A673 (cell line): ENCODE measurements around the gene NKD1. TPM values are rescaled to one million over a fixed set of nuclear protein-coding genes. Genes with fewer than 3 reads are reported as not detected.
A peak's percentile ranks its signal among the peaks of the same experiment; 100 is the strongest.

Source experiments
- BruUV-seq: library from RNA; stranded (reverse); fragments of 400-500 nt; replicated peaks from 2 replicates; lab custom pipeline; 2021; lab: Mats Ljungman, UMichigan
- CTCF ChIA-PET: fragments of 300-600 bp; sonication (Branson Sonifier 250); formaldehyde crosslinking; loops from one replicate; lab custom pipeline; 2022; ENCODE audit warnings: antibody characterized with exemption; lab: Charles Lee
- POLR2A ChIA-PET: fragments of 300-600 bp; sonication (Branson Sonifier 250); formaldehyde crosslinking; loops from one replicate; lab custom pipeline; 2022; ENCODE audit warnings: antibody characterized with exemption; ENCODE audit not compliant: low non-redundant PET; lab: Charles Lee
- DNase-seq: peaks from one replicate; pipeline ENCODE4 v3.0.0-alpha.2; 2015; ENCODE audit warnings: low spot score
- H3K27ac ChIP-seq: fragments of 200-600 bp; sonication (generic); 2 replicates; pipeline ENCODE4 v1.5.1; 2016; ENCODE audit warnings: mixed run types, low read depth, mild to moderate bottlenecking, mixed read lengths, antibody characterized with exemption, low read length; ENCODE audit not compliant: poor library complexity, severe bottlenecking
- H3K27me3 ChIP-seq: fragments of 200-600 bp; sonication (generic); replicated peaks from 2 replicates; pipeline ENCODE4 v1.6.1; 2017; ENCODE audit warnings: mixed run types, low read depth, mild to moderate bottlenecking, mixed read lengths, antibody characterized with exemption, low read length; ENCODE audit not compliant: insufficient read depth, poor library complexity
- H3K36me3 ChIP-seq: fragments of 200-600 bp; sonication (generic); 2 replicates; pipeline ENCODE4 v1.6.1; 2016; ENCODE audit warnings: mixed run types, mild to moderate bottlenecking, mixed read lengths, antibody characterized with exemption, low read length; ENCODE audit not compliant: insufficient read depth, poor library complexity, severe bottlenecking
- H3K4me1 ChIP-seq: fragments of 200-600 bp; sonication (generic); 2 replicates; pipeline ENCODE4 v1.6.1; 2017; ENCODE audit warnings: mixed run types, mild to moderate bottlenecking, mixed read lengths, antibody characterized with exemption, low read length; ENCODE audit not compliant: insufficient read depth, poor library complexity, severe bottlenecking
- H3K4me3 ChIP-seq: fragments of 200-600 bp; sonication (generic); 2 replicates; pipeline ENCODE4 v1.5.1; 2016; ENCODE audit warnings: low read depth, mixed run types, mild to moderate bottlenecking, mixed read lengths, low read length; ENCODE audit not compliant: poor library complexity, severe bottlenecking
- H3K9me3 ChIP-seq: fragments of 200-600 bp; sonication (generic); 2 replicates; pipeline ENCODE4 v1.6.1; 2016; ENCODE audit warnings: mixed run types, low read depth, mild to moderate bottlenecking, mixed read lengths, antibody characterized with exemption, low read length; ENCODE audit not compliant: poor library complexity, severe bottlenecking
- EZH2 ChIP-seq: fragments of 200-600 bp; sonication (generic); IDR thresholded peaks from 2 replicates; pipeline ENCODE4 v1.6.1; 2017; ENCODE audit warnings: borderline replicate concordance, low read depth, mild to moderate bottlenecking, mixed read lengths, antibody characterized with exemption, low read length; ENCODE audit not compliant: poor library complexity, severe bottlenecking
- intact Hi-C: fragments of 100-400 bp; cut with micrococcal nuclease; formaldehyde crosslinking; loops from one replicate; pipeline ENCODE4 v1.10.0; 2022; ENCODE audit not compliant: unreplicated experiment
- total RNA-seq: library from RNA; stranded (reverse); gene quantifications from 2 replicates; pipeline ENCODE4 v1.2.3, GENCODE V29; 2021
- TF ChIP-seq, protein P1 (sequence below): fragments of 300-800, 200-600 bp; sonication (generic); conservative IDR thresholded peaks from 2 replicates; pipeline ENCODE4 v1.5.1; 2017; ENCODE audit warnings: low read depth, mild to moderate bottlenecking, antibody characterized with exemption, low read length, moderate library complexity, mixed read lengths

NKD1 gene
- total RNA-seq, 1 experiment from 2014 or later = 1.1 TPM

DNA sequence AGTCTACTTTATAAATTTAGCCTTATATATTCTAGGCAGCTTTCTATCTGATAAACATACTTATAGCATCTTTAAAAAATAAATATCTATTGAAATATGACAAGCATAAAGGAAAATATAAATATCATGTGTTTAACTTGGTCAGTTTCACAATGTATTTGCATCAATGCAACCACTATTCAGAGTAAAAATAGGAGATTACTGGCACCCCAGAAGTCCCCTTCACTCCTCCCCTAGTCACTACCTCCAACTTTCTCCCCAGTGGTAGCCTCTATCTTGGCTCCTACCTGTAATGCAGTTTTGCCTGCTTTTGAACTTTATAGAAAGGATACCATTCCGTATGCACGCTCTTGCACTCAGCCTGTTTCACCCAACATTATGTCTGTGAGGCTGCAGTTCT, 142.0 kb downstream of the NKD1 start:
- POLR2A ChIA-PET = no interaction called here
- TF ChIP-seq EZH2 = no peak
- TF ChIP-seq, protein P1, sequence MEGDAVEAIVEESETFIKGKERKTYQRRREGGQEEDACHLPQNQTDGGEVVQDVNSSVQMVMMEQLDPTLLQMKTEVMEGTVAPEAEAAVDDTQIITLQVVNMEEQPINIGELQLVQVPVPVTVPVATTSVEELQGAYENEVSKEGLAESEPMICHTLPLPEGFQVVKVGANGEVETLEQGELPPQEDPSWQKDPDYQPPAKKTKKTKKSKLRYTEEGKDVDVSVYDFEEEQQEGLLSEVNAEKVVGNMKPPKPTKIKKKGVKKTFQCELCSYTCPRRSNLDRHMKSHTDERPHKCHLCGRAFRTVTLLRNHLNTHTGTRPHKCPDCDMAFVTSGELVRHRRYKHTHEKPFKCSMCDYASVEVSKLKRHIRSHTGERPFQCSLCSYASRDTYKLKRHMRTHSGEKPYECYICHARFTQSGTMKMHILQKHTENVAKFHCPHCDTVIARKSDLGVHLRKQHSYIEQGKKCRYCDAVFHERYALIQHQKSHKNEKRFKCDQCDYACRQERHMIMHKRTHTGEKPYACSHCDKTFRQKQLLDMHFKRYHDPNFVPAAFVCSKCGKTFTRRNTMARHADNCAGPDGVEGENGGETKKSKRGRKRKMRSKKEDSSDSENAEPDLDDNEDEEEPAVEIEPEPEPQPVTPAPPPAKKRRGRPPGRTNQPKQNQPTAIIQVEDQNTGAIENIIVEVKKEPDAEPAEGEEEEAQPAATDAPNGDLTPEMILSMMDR = no peak
- CTCF ChIA-PET = no interaction called here

DNA sequence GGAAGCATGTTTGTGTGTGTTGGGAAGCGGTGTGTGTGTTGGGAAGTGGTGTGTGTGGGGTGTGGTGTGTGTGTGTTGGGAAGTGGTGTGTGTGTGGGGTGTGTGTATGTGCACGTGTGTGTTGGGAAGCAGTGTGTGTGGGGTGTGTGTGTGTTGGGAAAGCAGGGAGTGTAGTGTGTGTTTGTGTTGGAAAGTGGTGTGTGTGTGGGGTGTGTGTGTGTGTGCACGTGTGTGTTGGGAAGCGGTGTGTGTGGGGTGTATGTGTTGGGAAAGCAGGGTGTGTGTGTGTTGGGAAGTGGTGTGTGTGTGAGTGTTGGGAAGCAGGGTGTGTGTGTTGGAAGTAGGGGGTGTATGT, 144.4 kb downstream of the NKD1 start:
- TF ChIP-seq, protein P1 = no peak
- no peak for TF ChIP-seq EZH2

More for the DNA sequence above, 142.0 kb downstream of the NKD1 start:
- no peaks in the 10 kb centered on the region for H3K9me3 ChIP-seq
- DNase-seq = no peak
- H3K27ac ChIP-seq = no peak overlapping the region
- peaks cover 36% of the 10 kb centered on the region for H3K27me3 ChIP-seq
- intact Hi-C loops = no loop called here
- no TSS peak for BruUV-seq
- H3K4me3 ChIP-seq = no peak overlapping the region
- H3K4me1 ChIP-seq = no peaks in the 10 kb centered on the region
- no peaks in the 10 kb centered on the region for H3K36me3 ChIP-seq

DNA sequence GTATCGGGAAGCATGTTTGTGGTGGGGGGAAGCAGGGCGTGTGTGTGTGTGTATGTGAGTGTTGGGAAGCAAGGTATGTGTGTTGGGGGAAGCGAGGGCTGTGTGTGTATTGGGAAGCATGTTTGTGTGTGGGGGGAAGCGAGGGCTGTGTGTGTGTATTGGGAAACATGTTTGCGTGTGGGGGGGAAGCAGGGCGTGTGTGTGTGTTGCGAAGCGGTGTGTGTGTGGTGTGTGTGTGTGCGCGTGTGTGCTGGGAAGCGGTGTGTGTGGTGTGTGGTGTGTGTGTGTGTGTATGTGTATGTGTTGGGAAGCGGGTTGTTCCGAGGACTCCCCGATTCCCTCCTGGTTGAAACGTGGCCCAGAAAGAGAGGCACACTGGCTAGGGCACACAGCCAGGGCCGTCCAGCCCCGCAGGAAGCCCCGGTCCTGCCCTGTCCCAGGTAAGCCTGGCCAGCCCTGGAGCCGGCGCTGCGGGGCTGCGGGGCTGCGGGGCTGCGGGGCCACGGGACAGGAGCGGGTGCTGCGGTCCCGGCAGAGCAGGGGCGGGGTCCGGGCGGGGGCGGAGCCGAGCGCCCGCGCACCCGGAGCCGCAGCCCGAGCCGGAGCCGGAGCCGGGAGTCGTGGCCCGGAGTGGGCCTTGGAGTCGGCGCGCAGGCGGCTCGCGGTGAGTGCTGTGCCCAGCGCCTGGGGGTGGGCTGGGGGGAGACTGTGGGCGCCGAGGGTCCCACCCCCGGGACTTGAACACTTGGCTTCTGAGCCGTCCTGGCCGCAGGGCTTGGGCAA, 145.0 kb downstream of the NKD1 start, which contains the start of gene NOD2:
NOD2 (plus strand) TSS at position 608 of the 783 bp plus-strand sequence. CDS start 5,890 bp downstream, outside the sequence.
- intact Hi-C loops = no loop called here
- DNase-seq = no peak
- Histone ChIP-seq H3K27me3 (peaks cover 36% of the 10 kb centered on the region), H3K4me3 (peak within 1 kb of the TSS; percentile 32), H3K4me1 (no peaks in the 10 kb centered on the region), H3K27ac (no peak within 1 kb of the TSS), H3K9me3 (no peaks in the 10 kb centered on the region), H3K36me3 (no peaks in the 10 kb centered on the region)
- TF ChIP-seq EZH2 = no peak
- TF ChIP-seq, protein P1 = no peak
- no TSS peak for BruUV-seq
- POLR2A ChIA-PET = no interaction called here
- CTCF ChIA-PET = no interaction called here

More for the DNA sequence above, 144.4 kb downstream of the NKD1 start:
- H3K9me3 ChIP-seq = no peaks in the 10 kb centered on the region
- no peak for DNase-seq
- no peaks in the 10 kb centered on the region for H3K36me3 ChIP-seq
- ChIA-PET POLR2A (no interaction called here), CTCF (no interaction called here)
- no TSS peak for BruUV-seq
- H3K4me3 ChIP-seq = no peak overlapping the region
- H3K4me1 ChIP-seq = no peaks in the 10 kb centered on the region
- intact Hi-C loops = no loop called here
- no peak overlapping the region for H3K27ac ChIP-seq
- H3K27me3 ChIP-seq = peaks cover 36% of the 10 kb centered on the region
